Measurements from ENCODE around the gene MYH11.
"Not testable (repeated sequence)": the region's sequence is repeated elsewhere in the genome, so short reads cannot be mapped to it uniquely, and the experiment has no call there.

The MYH11 gene

GRCh38 chr16:15820837-15821236 is 36.0 kb downstream of the MYH11 start:
- ChIA-PET POLR2A (no interaction called here), CTCF (interaction anchor here (1.0 to 3.6 kb wide), 17 partner anchors 9 to 370 kb away, joined by 3 to 28 read pairs (median 4); no protein-coding TSS in a partner anchor)
- no peak for DNase-seq (ENCODE audit: extremely low spot score)
- no peak for TF ChIP-seq CTCF (IDR thresholded peaks at IDR 0.05; ENCODE audit: control extremely low read depth, extremely low read depth, low read depth, missing control alignments)

- no peak for DNase-seq (ENCODE audit: extremely low spot score)
- ChIA-PET POLR2A (no interaction called here), CTCF (interaction anchor here (1.6 to 2.1 kb wide), 2 partner anchors 8 to 53 kb away, joined by 4 to 6 read pairs; no protein-coding TSS in a partner anchor)
- TF ChIP-seq CTCF (IDR thresholded peaks at IDR 0.05; ENCODE audit: control extremely low read depth, extremely low read depth, low read depth, missing control alignments): no peak
Measured at GRCh38 chr16:15819046-15819445, 37.8 kb downstream of the MYH11 start.

- POLR2A ChIA-PET: no interaction called here
- no peak for DNase-seq (ENCODE audit: extremely low spot score)
- CTCF ChIA-PET: interaction anchor here (0.9 to 1.2 kb wide), 3 partner anchors 21 to 53 kb away, joined by 3 to 4 read pairs (median 3); no protein-coding TSS in a partner anchor
- TF ChIP-seq CTCF (IDR thresholded peaks at IDR 0.05; ENCODE audit: control extremely low read depth, extremely low read depth, low read depth, missing control alignments): no peak
Measured at GRCh38 chr16:15817446-15817845, 39.4 kb downstream of the MYH11 start.

- no peak for DNase-seq (ENCODE audit: extremely low spot score)
- no peak for TF ChIP-seq CTCF (IDR thresholded peaks at IDR 0.05; ENCODE audit: control extremely low read depth, extremely low read depth, low read depth, missing control alignments)
- ChIA-PET CTCF (no interaction called here), POLR2A (no interaction called here)
Measured at GRCh38 chr16:15816228-15816627, 40.6 kb downstream of the MYH11 start.

GRCh38 chr16:15812401-15812750 is 44.5 kb downstream of the MYH11 start:
- CTCF ChIA-PET: interaction anchor here (1.4 to 4.0 kb wide), 3 partner anchors 9 to 57 kb away, joined by 5 to 28 read pairs (median 5); no protein-coding TSS in a partner anchor
- POLR2A ChIA-PET; DNase-seq (ENCODE audit: extremely low spot score): not testable (repeated sequence)

GRCh38 chr16:15811481-15812400 is 45.1 kb downstream of the MYH11 start:
- no peak for DNase-seq (ENCODE audit: extremely low spot score)
- ChIA-PET POLR2A (no interaction called here), CTCF (interaction anchor here (1.1 to 4.0 kb wide), 4 partner anchors 10 to 45 kb away, joined by 3 to 28 read pairs (median 4); no protein-coding TSS in a partner anchor)
- no peak for TF ChIP-seq CTCF (IDR thresholded peaks at IDR 0.05; ENCODE audit: control extremely low read depth, extremely low read depth, low read depth, missing control alignments)

- CTCF ChIA-PET: interaction anchor here (1.0 to 4.0 kb wide), 5 partner anchors 8 to 44 kb away, joined by 3 to 28 read pairs (median 4); no protein-coding TSS in a partner anchor
- POLR2A ChIA-PET: no interaction called here
- DNase-seq (ENCODE audit: extremely low spot score): no peak
- no peak for TF ChIP-seq CTCF (IDR thresholded peaks at IDR 0.05; ENCODE audit: control extremely low read depth, extremely low read depth, low read depth, missing control alignments)
Measured at GRCh38 chr16:15810949-15811348, 45.9 kb downstream of the MYH11 start.
